H1 (cell line): ENCODE data around the gene SLC52A1. TPM values are rescaled to one million over a fixed set of nuclear protein-coding genes. Genes with fewer than 3 reads are reported as not detected.
A peak's percentile ranks its signal among the peaks of the same experiment; 100 is the strongest.

Source experiments
- CTCF ChIA-PET: fragments of 300-600 bp; sonication (Branson Sonifier 250); formaldehyde crosslinking; loops from one replicate; lab custom pipeline; 2021; ENCODE audit not compliant: partially characterized antibody; lab: Charles Lee
- POLR2A ChIA-PET: fragments of 300-600 bp; sonication (Branson Sonifier 250); formaldehyde crosslinking; loops from one replicate; lab custom pipeline; 2021; ENCODE audit warnings: inconsistent platforms; ENCODE audit not compliant: partially characterized antibody; lab: Charles Lee
- DNase-seq, 2 experiments: peaks; one replicate each; pipeline versions ENCODE4 v3.0.0 to v3.0.0-alpha.2; 2010 to 2022; ENCODE audit warnings: low spot score in 2 of 2, low read depth in 1 of 2, mixed read lengths in 1 of 2
- FAIRE-seq: peaks from 2 replicates; lab custom pipeline; 2011; peaks lifted over from hg19 to GRCh38; lab: Jason Lieb, UNC
- H2AFZ ChIP-seq: 2 replicates; pipeline ENCODE4 v1.8.1; 2012; ENCODE audit warnings: low read length, inconsistent platforms
- H2AK5ac ChIP-seq: 2 replicates; pipeline ENCODE4 v1.6.1; 2013; ENCODE audit warnings: low read depth, low read length
- H2BK120ac ChIP-seq: replicated peaks from 2 replicates; pipeline ENCODE3; 2013; ENCODE audit warnings: low read depth, low read length, inconsistent platforms
- H2BK12ac ChIP-seq: 2 replicates; pipeline ENCODE4 v1.6.1; 2013; ENCODE audit warnings: low read depth, low read length
- H2BK15ac ChIP-seq: 2 replicates; pipeline ENCODE4 v1.6.1; 2013; ENCODE audit warnings: low read length
- H2BK20ac ChIP-seq: 2 replicates; pipeline ENCODE4 v1.6.1; 2013; ENCODE audit warnings: low read length
- H2BK5ac ChIP-seq: 2 replicates; pipeline ENCODE4 v1.6.1; 2013; ENCODE audit warnings: low read depth, low read length
- H3K14ac ChIP-seq: 2 replicates; pipeline ENCODE4 v1.6.1; 2013; ENCODE audit warnings: inconsistent platforms; ENCODE audit not compliant: insufficient read length
- H3K18ac ChIP-seq: 2 replicates; pipeline ENCODE4 v1.6.1; 2013; ENCODE audit warnings: low read length; ENCODE audit errors: extremely low read depth
- H3K23ac ChIP-seq: 2 replicates; pipeline ENCODE4 v1.6.1; 2013; ENCODE audit warnings: inconsistent platforms; ENCODE audit not compliant: insufficient read length
- H3K23me2 ChIP-seq: 2 replicates; pipeline ENCODE4 v1.6.1; 2013; ENCODE audit warnings: low read depth, low read length
- H3K27ac ChIP-seq: 2 replicates; pipeline ENCODE4 v1.6.1; 2011; ENCODE audit warnings: low read depth, low read length, inconsistent platforms
- H3K27me3 ChIP-seq, 4 experiments: replicated peaks in 1 of 4; 1 replicate in 1 of 4; 2 replicates in 3 of 4; pipeline versions ENCODE4 v1.6.1 to v1.8.1; 2011 to 2013; ENCODE audit warnings: low read length in 3 of 4, mild to moderate bottlenecking in 3 of 4, inconsistent platforms in 2 of 4, mixed read lengths in 2 of 4, moderate library complexity in 1 of 4; ENCODE audit not compliant: control insufficient read depth in 3 of 4, insufficient read depth in 3 of 4; ENCODE audit errors: extremely low read depth in 1 of 4
- H3K36me3 ChIP-seq, 4 experiments: 2 replicates each; pipeline versions ENCODE4 v1.6.1 to v1.8.1; 2011 to 2013; ENCODE audit warnings: mild to moderate bottlenecking in 4 of 4, low read length in 3 of 4, moderate library complexity in 2 of 4, control low read depth in 1 of 4, inconsistent platforms in 1 of 4; ENCODE audit not compliant: insufficient read depth in 4 of 4, control insufficient read depth in 2 of 4
- H3K4ac ChIP-seq: replicated peaks from 2 replicates; pipeline ENCODE3; 2013; ENCODE audit warnings: low read length, low read depth, mixed read lengths, inconsistent platforms; ENCODE audit not compliant: insufficient read length
- H3K4me1 ChIP-seq, 4 experiments: replicated peaks in 1 of 4; 1 replicate in 1 of 4; 2 replicates in 3 of 4; pipeline versions ENCODE4 v1.6.1 to v1.8.1; 2011 to 2013; ENCODE audit warnings: low read length in 3 of 4, inconsistent platforms in 2 of 4, mixed read lengths in 1 of 4; ENCODE audit not compliant: insufficient read depth in 4 of 4, control insufficient read depth in 3 of 4
- H3K4me2 ChIP-seq, 2 experiments: 2 replicates each; pipeline versions ENCODE4 v1.6.1 to v1.8.1; 2011 to 2013; ENCODE audit warnings: low read depth in 2 of 2, low read length in 2 of 2, control low read depth in 1 of 2, inconsistent platforms in 1 of 2, mild to moderate bottlenecking in 1 of 2; ENCODE audit not compliant: insufficient read depth in 1 of 2
- H3K4me3 ChIP-seq, 4 experiments: fragments of 200-600, 300-600 bp in 1 of 4; sonication (generic), shearing (Covaris generic), sonication (Bioruptor Twin) in 1 of 4; 2 replicates each; pipeline versions ENCODE4 v1.5.1 to v1.8.1; 2011 to 2016; ENCODE audit warnings: low read length in 4 of 4, low read depth in 3 of 4, control low read depth in 2 of 4, inconsistent platforms in 2 of 4, mild to moderate bottlenecking in 2 of 4, mixed read lengths in 1 of 4, moderate library complexity in 1 of 4; ENCODE audit not compliant: insufficient read depth in 2 of 4; ENCODE audit errors: extremely low read depth in 1 of 4
- H3K56ac ChIP-seq: replicated peaks from 2 replicates; pipeline ENCODE3; 2013; ENCODE audit warnings: low read depth, mild to moderate bottlenecking, mixed read lengths, low read length, inconsistent platforms; ENCODE audit not compliant: insufficient read length
- H3K79me1 ChIP-seq: 2 replicates; pipeline ENCODE4 v1.6.1; 2013; ENCODE audit warnings: low read depth, low read length, control low read depth
- H3K79me2 ChIP-seq, 2 experiments: 2 replicates each; pipeline versions ENCODE4 v1.6.1 to v1.8.1; 2012 to 2013; ENCODE audit warnings: low read length in 2 of 2, mild to moderate bottlenecking in 2 of 2, inconsistent platforms in 1 of 2; ENCODE audit not compliant: insufficient read depth in 2 of 2, control insufficient read depth in 1 of 2
- H3K9ac ChIP-seq, 4 experiments: replicated peaks in 1 of 4; 1 replicate in 1 of 4; 2 replicates in 3 of 4; pipeline versions ENCODE4 v1.6.1 to v1.8.1; 2011 to 2013; ENCODE audit warnings: low read depth in 3 of 4, low read length in 3 of 4, control low read depth in 2 of 4, mild to moderate bottlenecking in 2 of 4, moderate library complexity in 2 of 4, inconsistent platforms in 1 of 4; ENCODE audit errors: extremely low read depth in 1 of 4
- H3K9me3 ChIP-seq, 2 experiments: 2 replicates each; pipeline versions ENCODE4 v1.6.1 to v1.8.1; 2012 to 2013; ENCODE audit warnings: mild to moderate bottlenecking in 2 of 2, moderate library complexity in 2 of 2, control low read depth in 1 of 2, inconsistent platforms in 1 of 2, low read depth in 1 of 2, low read length in 1 of 2, mixed read lengths in 1 of 2; ENCODE audit not compliant: insufficient read depth in 2 of 2
- H4K20me1 ChIP-seq, 2 experiments: replicated peaks in 1 of 2; 2 replicates each; pipeline versions ENCODE3 to v1.8.1; 2011 to 2013; ENCODE audit warnings: inconsistent platforms in 2 of 2, low read length in 2 of 2, mild to moderate bottlenecking in 1 of 2; ENCODE audit not compliant: insufficient read depth in 2 of 2, control insufficient read depth in 1 of 2
- H4K5ac ChIP-seq: 2 replicates; pipeline ENCODE4 v1.6.1; 2013; ENCODE audit warnings: low read length, low read depth, mixed read lengths, inconsistent platforms; ENCODE audit not compliant: insufficient read length
- H4K8ac ChIP-seq: 2 replicates; pipeline ENCODE4 v1.8.0; 2013; ENCODE audit warnings: mild to moderate bottlenecking, moderate library complexity, low read length, inconsistent platforms; ENCODE audit not compliant: insufficient read depth; ENCODE audit errors: extremely low read depth
- H4K91ac ChIP-seq: replicated peaks from 2 replicates; pipeline ENCODE3; 2013; ENCODE audit warnings: low read length, mixed read lengths, inconsistent platforms; ENCODE audit not compliant: insufficient read length
- EZH2 ChIP-seq: fragments of 200-600 bp; sonication (generic); IDR thresholded peaks from 2 replicates; pipeline ENCODE4 v1.7.1; 2012; ENCODE audit warnings: low read depth, mild to moderate bottlenecking, moderate library complexity, low read length, inconsistent platforms; ENCODE audit not compliant: severe bottlenecking
- TBP ChIP-seq: IDR thresholded peaks from 2 replicates; pipeline ENCODE4 v1.6.1; 2011; ENCODE audit warnings: low read depth, low read length, improper control_type of control experiment
- WGBS, 2 experiments: shearing (Covaris generic) in 1 of 2; methylation state at CpG; one replicate each; pipeline versions ENCODE4 v1.1.6 to v1.1.7; 2013 to 2015; ENCODE audit warnings: low lambda C conversion rate in 2 of 2, mixed read lengths in 2 of 2, inconsistent platforms in 1 of 2, low coverage in 1 of 2, missing lambda C conversion rate in 1 of 2; ENCODE audit not compliant: insufficient replicate concordance in 2 of 2, insufficient coverage in 1 of 2, insufficient read length in 1 of 2; ENCODE audit errors: extremely low coverage in 1 of 2, missing lambda C conversion rate in 1 of 2; 5-methylcytosine and 5-hydroxymethylcytosine counted together
- polyA plus RNA-seq, 7 experiments: library from polyadenylated mRNA; depleted of rRNA in 3 of 7; stranded (reverse) in 5 of 7; unstranded in 2 of 7; fragments of >200 nt in 5 of 7; fragments of 200-250 nt in 2 of 7; gene quantifications; 1 replicate in 5 of 7; 2 replicates in 1 of 7; 4 replicates in 1 of 7; pipeline versions ENCODE4 v1.2.1 to v1.2.3, GENCODE V29; 2011 to 2013; ENCODE audit warnings: missing spikeins in 2 of 7, mixed read lengths in 2 of 7
- total RNA-seq: library from RNA; stranded (reverse); fragmentation: NEBNext Ultra II Directional; extraction: Animal tissue kit (Norgen Biotek cat#: 25700); gene quantifications from 2 replicates; pipeline ENCODE4 v1.2.1, GENCODE V29; 2021

SLC52A1 gene
- total and polyA plus RNA-seq, 2 of the 8 experiments (the other 6 are each of a cell fraction or from before 2014, with no cell fraction given): 0.61 to 0.67 TPM

- H3K9me3 ChIP-seq: no peaks in the 10 kb centered on the region; a peak in 1 of 4 replicates
- TF ChIP-seq EZH2 (peak; percentile 26), TBP (no peak)
- H3K4me2 ChIP-seq: peak overlapping the region; percentile 35 to 40; a peak in 3 of 4 replicates
- POLR2A ChIA-PET: interaction anchor here (0.7 to 3.1 kb wide), 8 partner anchors 10 to 97 kb away, joined by 3 to 12 read pairs (median 3); no protein-coding TSS in a partner anchor
- H4K91ac ChIP-seq: no peak overlapping the region
- H4K8ac ChIP-seq: no peak overlapping the region; the same call in 1 of the 2 replicates
- WGBS, 2 experiments: 90% methylated on average over 14 of the region's 14 CpGs; no CpG with 5 or more reads in 1 of the 2 experiments
- peak overlapping the region in 1 of 4 experiments; percentile 53; a peak in 2 of 8 replicates for H3K4me3 ChIP-seq
- H3K36me3 ChIP-seq: no peaks in the 10 kb centered on the region
- H2AFZ ChIP-seq: peak overlapping the region; percentile 59
- no peak overlapping the region for H4K5ac ChIP-seq
- 0 out of 2 replicates have a peak overlapping the region, but pooled peaks have one; percentile 47 for H2BK5ac ChIP-seq
- no peak overlapping the region for H2BK15ac ChIP-seq
- H3K56ac ChIP-seq: no peak overlapping the region
- no peak overlapping the region for H3K18ac ChIP-seq
- CTCF ChIA-PET: interaction anchor here (0.7 to 0.9 kb wide), 2 partner anchors 16 to 25 kb away, joined by 3 read pairs; no protein-coding TSS in a partner anchor
- H2BK12ac ChIP-seq: no peak overlapping the region
- H3K23me2 ChIP-seq: no peaks in the 10 kb centered on the region
- peaks cover 0 to 13% (median 8%) of the 10 kb centered on the region in 4 experiments; a peak in 5 of 7 replicates for H3K27me3 ChIP-seq
- H3K9ac ChIP-seq: no peak overlapping the region
- no peaks in the 10 kb centered on the region for H3K79me2 ChIP-seq
- H3K4me1 ChIP-seq: no peaks in the 10 kb centered on the region; a peak in 1 of 7 replicates
- no peak overlapping the region for H2BK120ac ChIP-seq
- H4K20me1 ChIP-seq: no peaks in the 10 kb centered on the region
- no peak overlapping the region for H2BK20ac ChIP-seq
- H3K79me1 ChIP-seq: no peaks in the 10 kb centered on the region
- no peak overlapping the region for H3K4ac ChIP-seq
- FAIRE-seq (no peak), DNase-seq (no peak)
- H3K23ac ChIP-seq: no peak overlapping the region
- H3K27ac ChIP-seq: no peak overlapping the region
- no peak overlapping the region for H2AK5ac ChIP-seq
- H3K14ac ChIP-seq: no peak overlapping the region
Measured at GRCh38 chr17:5077781-5078105, 42.5 kb upstream of the SLC52A1 start.
